Subcutaneous adipose tissue (tissue), 4 donors: ENCODE results near the gene FYB2. TPM values are rescaled to one million over a fixed set of nuclear protein-coding genes. Genes with fewer than 3 reads are reported as not detected.

Source experiments
- CTCF ChIP-seq: fragments of 450-650 bp; IDR thresholded peaks from one replicate; pipeline ENCODE4 v1.5.1; 2016; ENCODE audit warnings: low read depth, mild to moderate bottlenecking, control low read depth, antibody characterized with exemption, moderate library complexity
- total RNA-seq, 4 donors: library from RNA; depleted of rRNA; stranded (reverse); fragments of >200 nt; gene quantifications; one replicate each; pipeline ENCODE4 v1.1.0, GENCODE V29; 2016

The FYB2 gene
- total RNA-seq, 4 donors from 2014 or later, result not detected

- TF ChIP-seq CTCF, result no peak
Measured at GRCh38 chr1:56715156-56715555, 104.0 kb downstream of the FYB2 start.

- no peak for TF ChIP-seq CTCF
Measured at GRCh38 chr1:56713112-56713511, 106.1 kb downstream of the FYB2 start.

- TF ChIP-seq CTCF, result no peak
Measured at GRCh38 chr1:56712150-56712549, 107.1 kb downstream of the FYB2 start.

GRCh38 chr1:56710646-56711045, 108.6 kb downstream of the FYB2 start:
- TF ChIP-seq CTCF, result no peak

- no peak for TF ChIP-seq CTCF
Measured at GRCh38 chr1:56709995-56710394, 109.2 kb downstream of the FYB2 start.

GRCh38 chr1:56709269-56709880, 109.8 kb downstream of the FYB2 start:
- TF ChIP-seq CTCF, result no peak

- no peak for TF ChIP-seq CTCF
Measured at GRCh38 chr1:56707379-56707778, 111.8 kb downstream of the FYB2 start.
